C4-2B (cell line): ENCODE measurements around the gene CDC42EP1.

ENCODE experiments used
- H3K27ac ChIP-seq: fragments of 450-650 bp; 2 replicates; pipeline ENCODE4 v1.5.1; 2017
- CTCF ChIP-seq: fragments of 450-650 bp; conservative IDR thresholded peaks from 2 replicates; pipeline ENCODE4 v1.5.1; 2017; ENCODE audit warnings: mild to moderate bottlenecking
- ZFX ChIP-seq: fragments of 450-650 bp; IDR thresholded peaks from 2 replicates; pipeline ENCODE4 v1.6.1; 2017

The CDC42EP1 gene

GRCh38 chr22:37609240-37610152, 49.2 kb downstream of the CDC42EP1 start:
- H3K27ac ChIP-seq, result peak overlapping the region; percentile 93

GRCh38 chr22:37610153-37610475, 49.8 kb downstream of the CDC42EP1 start:
- peak overlapping the region; percentile 93 for H3K27ac ChIP-seq

More at GRCh38 chr22:37609240-37610152, 49.2 kb downstream of the CDC42EP1 start:
- TF ChIP-seq CTCF (no peak), ZFX (no peak)

GRCh38 chr22:37610480-37611129, 50.3 kb downstream of the CDC42EP1 start:
- TF ChIP-seq CTCF (no peak), ZFX (no peak)
- H3K27ac ChIP-seq, result peak overlapping the region; percentile 93

GRCh38 chr22:37611207-37611606, 50.9 kb downstream of the CDC42EP1 start:
- H3K27ac ChIP-seq, result no peak overlapping the region
- TF ChIP-seq CTCF, result no peak
- TF ChIP-seq ZFX, result no peak

- no peak overlapping the region for H3K27ac ChIP-seq
- no peak for TF ChIP-seq CTCF
- no peak for TF ChIP-seq ZFX
Measured at GRCh38 chr22:37616201-37617083, 56.2 kb downstream of the CDC42EP1 start.

DNA sequence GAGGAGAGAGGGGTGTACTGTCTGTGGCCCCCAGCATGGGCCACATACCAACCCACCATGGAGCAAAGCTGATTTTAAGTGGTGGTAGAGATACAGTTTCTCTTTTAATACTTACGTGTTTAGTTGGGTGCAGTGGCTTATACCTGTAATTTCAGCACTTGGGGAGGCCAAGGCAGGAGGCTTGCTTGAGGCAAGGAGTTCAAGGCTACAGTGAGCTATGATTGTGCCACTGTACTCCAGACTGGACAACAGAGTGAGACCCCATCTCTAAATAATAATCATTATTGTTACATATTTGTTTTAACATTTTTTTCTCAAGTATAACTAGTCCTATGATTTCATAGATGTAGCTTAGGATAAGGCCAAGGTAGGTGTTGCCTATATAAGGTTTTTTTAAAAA, 57.2 kb downstream of the CDC42EP1 start:
- H3K27ac ChIP-seq, result no peak overlapping the region
- no peak for TF ChIP-seq CTCF
- TF ChIP-seq ZFX, result no peak

DNA sequence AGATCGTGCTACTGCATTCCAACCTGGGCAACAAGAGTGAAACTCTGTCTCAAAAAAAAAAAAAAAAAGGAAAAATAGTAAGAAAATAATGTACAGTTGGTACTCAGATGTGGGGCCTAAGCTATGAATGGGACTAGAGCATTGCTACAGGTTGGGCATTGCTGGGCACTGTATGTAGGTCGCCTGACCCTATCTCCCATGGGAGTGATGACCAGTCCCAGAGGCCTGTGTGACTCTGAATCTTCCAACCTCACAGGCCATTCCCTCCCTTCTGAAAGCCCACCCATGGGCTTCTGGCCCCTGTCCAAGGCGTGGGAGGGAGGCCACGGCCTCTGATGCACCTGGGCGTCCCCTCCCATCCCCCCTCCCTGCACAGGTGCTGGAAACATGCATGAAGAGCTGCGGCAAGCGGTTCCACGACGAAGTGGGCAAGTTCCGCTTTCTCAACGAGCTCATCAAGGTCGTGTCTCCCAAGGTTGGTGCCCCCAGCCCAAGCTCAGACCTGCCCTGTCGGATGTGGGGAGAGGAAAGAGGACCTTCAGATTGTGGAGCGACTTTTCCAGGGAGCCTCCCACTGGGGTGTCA, 57.9 kb downstream of the CDC42EP1 start:
- TF ChIP-seq CTCF (no peak), ZFX (no peak)
- no peak overlapping the region for H3K27ac ChIP-seq
